ENCODE results near the gene NFKBIZ.

The NFKBIZ gene, protein sequence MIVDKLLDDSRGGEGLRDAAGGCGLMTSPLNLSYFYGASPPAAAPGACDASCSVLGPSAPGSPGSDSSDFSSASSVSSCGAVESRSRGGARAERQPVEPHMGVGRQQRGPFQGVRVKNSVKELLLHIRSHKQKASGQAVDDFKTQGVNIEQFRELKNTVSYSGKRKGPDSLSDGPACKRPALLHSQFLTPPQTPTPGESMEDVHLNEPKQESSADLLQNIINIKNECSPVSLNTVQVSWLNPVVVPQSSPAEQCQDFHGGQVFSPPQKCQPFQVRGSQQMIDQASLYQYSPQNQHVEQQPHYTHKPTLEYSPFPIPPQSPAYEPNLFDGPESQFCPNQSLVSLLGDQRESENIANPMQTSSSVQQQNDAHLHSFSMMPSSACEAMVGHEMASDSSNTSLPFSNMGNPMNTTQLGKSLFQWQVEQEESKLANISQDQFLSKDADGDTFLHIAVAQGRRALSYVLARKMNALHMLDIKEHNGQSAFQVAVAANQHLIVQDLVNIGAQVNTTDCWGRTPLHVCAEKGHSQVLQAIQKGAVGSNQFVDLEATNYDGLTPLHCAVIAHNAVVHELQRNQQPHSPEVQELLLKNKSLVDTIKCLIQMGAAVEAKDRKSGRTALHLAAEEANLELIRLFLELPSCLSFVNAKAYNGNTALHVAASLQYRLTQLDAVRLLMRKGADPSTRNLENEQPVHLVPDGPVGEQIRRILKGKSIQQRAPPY

DNA sequence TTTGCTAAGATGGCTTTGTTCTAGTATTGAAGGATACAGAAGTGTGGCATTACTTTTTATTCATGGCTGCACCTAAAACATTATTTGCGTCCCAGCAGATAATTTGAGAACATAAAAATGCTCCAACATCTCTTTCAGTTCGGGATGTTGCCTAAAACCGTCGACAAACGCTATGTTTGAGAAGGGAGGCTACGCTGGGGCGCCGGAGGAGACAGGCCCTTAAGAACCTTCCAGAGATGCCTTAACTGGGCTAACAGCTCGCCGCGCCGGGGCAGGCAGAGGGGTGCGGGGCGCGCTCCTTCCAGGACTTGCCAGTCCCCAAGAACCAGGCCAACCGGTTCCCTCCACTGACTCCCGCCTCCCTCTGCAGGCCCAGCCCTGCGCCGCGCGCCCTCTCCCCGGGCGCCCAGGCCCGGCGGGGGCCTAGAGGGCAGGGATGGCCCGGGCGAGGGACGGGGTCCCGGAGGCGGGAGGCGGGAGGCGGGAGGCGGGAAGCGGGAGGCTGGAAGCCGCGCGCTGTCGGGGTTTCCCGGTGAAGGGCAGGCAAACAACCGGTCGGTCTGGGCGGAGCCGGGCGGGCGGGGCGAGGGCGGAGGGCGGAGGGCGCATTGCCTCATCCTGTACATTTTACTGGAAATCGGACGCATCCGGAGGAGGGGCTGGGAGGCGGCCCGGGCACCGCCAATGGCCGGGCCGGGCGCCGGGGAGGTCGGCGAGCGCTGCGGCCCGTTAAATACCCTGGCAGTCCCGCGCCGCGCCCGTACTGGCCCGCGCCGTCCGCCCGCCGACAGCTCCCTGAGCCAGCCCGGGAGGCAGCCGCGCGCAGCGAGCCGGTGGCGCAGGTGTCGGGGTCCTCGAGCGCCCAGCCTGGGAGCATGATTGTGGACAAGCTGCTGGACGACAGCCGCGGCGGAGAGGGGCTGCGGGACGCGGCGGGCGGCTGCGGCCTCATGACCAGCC is at the start of gene NFKBIZ:
NFKBIZ (plus strand) TSS at position 761 of the 960 bp plus-strand sequence; CDS start at position 876, 115 bp downstream.
- peak; percentile 90 for DNase-seq (ENCODE audit: low read depth)

DNA sequence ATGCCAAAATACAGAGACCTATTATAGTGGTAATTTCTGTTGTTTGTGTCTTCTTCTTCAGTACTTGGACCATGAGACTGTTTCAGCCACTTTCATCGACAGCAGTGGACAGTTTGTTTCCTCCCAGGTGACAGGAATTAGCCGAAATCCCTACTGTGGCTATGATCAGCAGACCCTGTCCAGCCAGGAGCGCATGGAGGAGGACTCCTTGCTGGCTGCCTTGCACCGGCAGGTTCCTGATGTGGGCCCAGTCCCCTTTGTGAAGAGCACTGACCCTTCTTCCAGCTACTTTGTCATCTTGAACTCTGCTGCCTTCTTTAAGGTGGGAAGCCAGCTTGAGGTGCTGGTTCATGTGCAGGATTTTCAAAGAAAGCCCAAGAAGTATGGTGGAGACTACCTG is 48.1 kb upstream of the NFKBIZ start:
- DNase-seq (ENCODE audit: low read depth): no peak

DNA sequence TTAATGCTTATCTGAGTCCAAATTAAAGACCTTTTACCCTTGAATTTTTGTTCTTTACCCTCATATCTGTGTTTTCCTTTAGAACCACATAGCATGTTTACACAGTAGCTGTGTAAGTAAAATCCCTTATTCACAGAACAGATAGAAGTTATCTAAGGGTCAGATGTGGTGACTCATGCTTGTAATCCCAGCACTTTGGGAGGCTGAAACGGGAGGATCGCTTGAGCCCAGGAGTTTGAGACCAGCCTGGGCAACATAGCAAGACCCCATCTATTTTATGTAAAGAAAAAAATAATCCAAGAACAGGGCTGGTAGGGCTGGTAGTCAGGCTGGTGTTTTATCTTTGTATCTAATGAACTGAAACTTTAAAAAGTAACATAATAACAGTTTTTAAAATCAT is 47.1 kb upstream of the NFKBIZ start:
- DNase-seq (ENCODE audit: low read depth): no peak

DNA sequence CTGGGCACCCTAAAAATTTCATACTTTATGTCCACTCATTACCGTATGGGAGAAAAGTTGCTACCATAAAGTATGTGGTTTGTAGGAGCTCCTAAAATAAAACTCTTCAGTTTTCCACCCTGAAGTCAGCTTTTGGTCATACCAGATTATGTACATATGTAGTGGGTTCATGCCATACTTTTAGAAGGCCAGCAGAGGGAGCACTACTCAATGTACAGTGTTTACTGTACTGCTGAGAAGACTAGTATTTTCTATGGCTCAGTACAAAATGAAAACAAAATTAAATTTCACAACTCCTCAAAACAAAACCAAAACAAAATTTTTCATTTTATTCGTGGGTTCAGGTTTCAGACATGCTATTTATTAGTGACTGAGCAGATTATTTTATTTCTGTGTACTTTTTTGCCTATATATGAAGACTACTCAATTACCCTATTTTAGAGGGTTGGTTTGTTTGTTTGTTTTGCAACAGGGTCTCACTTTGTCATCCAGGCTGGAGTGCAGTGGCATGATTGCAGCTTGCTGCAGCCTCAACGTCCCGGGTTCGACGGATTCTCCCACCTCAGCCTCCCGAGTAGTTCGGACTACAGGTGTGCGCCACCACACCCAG is 46.0 kb upstream of the NFKBIZ start:
- peak; percentile 69 for DNase-seq (ENCODE audit: low read depth)

DNA sequence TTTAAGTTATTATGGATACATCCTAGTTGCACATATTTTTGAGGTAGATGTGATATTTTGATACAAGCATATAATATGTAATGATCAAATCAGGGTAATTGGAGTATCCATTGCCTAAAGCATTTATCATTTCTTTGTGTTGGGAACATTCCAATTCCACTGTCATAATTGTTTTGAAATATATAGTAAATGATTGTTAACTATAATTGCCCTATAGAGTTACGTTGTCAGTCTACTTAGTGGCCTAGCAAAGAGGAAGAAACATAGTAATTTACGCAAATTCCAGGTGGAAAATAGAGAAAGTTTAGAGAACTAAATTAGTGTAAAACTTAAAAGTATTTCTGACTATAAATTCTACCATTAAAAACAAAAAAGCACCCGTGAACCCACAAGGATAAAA is 45.4 kb upstream of the NFKBIZ start:
- DNase-seq (ENCODE audit: low read depth): no peak

DNA sequence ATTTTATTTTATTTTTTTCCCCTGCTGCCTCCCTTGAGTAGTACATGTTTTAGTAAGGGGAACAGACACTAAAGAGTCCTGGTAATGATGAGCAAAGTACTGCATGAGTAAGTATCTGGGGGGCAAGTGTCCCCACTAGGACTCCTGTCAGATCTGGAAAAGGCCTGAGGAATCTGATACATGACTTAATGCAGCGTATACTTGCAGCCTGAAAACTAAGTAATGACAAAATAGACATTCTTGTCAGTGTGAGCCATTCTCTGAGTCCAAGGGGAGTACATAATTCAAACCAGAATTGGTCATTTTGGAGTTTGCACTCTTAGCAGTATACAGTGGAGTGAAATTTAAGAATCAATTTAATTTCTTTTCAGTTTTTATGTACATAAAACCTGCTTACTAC is 42.8 kb upstream of the NFKBIZ start:
- DNase-seq (ENCODE audit: low read depth): no peak

DNA sequence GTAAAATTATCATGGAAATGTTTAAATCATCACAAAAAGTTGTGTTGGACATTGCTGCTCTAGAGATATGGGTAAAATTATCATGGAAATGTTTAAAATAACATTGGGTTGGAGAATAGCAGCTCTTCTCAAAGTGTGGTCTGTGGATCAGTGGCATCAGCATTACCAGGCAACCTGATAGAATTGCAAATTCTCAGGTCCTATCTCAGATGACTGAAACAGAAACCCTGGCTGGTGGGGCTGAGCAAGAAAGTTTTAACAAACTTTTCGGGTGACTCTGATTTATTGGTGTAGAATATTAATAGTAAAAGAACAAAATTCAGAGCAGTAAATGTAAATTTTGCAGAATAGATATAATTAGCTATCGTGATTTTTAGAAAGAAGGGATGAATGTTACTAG is 41.4 kb upstream of the NFKBIZ start:
- DNase-seq (ENCODE audit: low read depth): no peak

DNA sequence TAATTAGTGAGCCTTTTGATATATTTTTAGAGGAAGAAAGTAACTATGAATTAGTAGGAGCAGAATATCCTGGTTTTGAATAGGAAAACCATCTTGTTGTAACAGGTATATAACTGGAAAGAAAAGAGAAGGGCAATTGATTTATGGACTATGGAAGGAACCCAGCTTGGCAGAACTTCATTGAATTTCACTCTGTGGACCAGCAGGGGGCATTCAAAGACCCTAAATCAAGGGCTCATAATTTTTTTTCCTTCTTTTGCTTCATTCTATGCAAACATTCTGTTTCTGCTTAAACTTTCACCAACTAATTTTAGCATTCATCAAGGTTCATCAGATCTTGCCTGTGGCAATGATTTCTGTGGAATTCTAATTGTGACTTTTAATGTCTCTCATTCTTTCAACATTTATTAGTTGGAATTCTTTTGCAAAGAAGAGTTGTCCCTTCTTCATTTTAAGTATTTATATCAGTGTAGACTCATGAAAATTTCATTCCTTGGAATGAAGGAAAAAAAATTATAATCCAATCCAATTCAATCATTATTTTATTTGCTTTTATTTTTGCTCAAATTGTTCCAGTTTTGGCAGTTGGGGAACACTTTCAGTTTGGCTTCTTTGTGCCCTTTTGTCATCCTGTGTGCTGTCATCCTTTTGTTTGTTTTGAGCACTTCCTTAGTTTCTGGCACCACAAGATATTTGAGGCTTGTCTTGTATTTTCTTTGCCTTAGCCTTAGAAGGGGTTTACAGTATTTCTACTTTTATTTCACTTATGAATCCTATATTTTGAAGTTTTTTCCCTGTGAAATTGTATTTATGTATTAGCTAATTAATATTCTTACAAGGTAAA is 39.9 kb upstream of the NFKBIZ start:
- DNase-seq (ENCODE audit: low read depth): peak; percentile 32

DNA sequence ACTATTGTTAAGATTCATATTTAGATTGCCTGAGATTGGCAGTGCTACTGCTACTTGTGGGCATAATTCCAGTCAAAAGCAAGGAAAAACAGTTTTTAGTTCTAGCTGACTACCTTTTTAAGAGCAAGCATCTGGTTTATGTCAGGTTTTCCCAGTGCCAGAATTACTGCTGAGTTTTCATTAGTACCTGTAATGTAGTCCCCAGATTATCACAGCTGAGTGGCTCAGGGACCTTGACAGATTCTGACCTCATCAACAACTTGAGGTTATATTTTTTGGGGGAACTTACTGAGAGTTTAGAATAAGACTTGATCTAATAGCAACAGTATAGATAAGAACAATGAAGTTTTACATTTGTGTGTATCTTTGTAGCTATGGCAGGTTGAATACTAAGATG is 39.3 kb upstream of the NFKBIZ start:
- no peak for DNase-seq (ENCODE audit: low read depth)

DNA sequence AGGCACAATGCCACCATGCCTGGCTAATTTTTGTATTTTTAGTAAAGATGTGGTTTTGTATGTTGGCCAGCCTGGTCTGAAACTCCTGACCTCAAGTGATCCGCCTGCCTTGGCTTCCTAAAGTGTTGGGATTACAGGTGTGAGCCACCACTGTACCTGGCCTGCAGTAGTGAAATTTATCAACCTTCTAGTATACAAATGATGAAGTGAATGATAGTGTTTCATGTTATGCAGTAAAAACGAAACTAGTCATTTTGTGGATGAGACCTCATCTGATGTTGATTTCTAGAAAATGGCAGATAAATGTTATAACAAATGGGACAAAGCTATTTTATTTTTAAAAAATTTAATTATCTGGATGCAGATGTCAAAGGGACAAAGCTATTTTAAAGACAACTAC is 37.4 kb upstream of the NFKBIZ start:
- no peak for DNase-seq (ENCODE audit: low read depth)

DNA sequence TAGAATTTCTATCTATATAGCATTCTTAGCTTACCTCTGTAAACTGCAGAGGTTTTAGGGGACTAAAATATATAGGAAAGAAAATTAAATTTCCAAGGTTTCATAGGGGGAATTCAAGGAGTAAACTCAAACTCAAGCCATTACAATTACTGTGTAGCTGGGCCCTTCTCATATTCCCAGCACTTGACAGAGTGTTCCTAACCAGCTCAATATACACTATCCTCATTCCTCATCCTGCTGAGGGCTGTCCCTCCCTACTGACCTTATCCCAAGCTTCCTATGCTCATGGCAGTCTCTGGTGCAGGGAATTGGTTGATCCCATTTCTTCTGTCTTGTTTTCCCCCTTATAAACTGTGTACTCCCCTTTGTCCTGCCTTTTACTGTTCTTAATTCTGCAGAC is 36.4 kb upstream of the NFKBIZ start:
- DNase-seq (ENCODE audit: low read depth): no peak

DNA sequence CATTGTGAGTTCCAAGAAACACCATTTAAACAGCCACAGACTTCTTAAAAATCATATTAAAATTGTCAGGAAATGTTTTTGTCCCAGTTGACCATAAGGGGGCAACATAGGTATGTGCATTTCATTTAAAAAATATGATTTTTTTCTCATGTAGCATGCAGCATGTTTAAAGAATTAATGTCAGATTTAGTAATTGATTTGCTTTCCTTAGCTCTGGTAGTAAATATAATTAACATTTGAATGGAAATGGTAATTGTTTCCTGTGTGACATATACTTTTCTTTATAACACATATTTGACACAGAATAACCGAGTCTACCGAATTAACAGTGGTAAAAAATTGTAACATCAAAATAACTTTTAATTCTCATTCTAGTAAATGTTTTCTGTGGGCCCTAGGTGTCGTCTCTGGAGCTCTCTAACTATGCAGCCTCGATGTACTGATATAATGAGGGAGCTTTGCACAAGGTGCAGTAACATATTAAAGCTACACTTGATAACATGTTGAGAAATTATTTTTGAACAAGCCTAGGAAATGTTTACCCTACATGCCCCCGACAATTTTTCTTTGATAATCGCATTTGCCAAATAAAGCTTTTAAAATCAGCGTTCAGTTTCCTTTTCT is 35.4 kb upstream of the NFKBIZ start:
- no peak for DNase-seq (ENCODE audit: low read depth)

DNA sequence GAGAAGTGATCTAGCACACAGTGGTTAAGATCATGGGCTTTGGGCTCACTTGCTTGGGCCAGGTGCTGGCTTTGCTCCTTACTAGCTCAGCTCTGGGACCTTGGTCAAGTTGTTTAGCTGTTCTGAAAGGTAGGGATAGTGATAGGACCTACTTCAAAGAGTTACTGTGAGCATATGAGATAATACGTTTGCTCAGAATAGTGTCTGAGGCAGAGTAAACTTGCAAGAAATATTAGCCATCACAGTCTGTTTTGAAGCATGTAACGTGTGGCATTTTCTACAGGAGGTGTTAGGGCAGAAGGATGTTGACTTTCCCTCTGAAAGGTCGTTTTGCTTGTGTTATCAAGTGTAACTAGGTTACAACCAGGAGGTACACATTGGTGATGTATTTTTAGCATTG is 34.5 kb upstream of the NFKBIZ start:
- no peak for DNase-seq (ENCODE audit: low read depth)

DNA sequence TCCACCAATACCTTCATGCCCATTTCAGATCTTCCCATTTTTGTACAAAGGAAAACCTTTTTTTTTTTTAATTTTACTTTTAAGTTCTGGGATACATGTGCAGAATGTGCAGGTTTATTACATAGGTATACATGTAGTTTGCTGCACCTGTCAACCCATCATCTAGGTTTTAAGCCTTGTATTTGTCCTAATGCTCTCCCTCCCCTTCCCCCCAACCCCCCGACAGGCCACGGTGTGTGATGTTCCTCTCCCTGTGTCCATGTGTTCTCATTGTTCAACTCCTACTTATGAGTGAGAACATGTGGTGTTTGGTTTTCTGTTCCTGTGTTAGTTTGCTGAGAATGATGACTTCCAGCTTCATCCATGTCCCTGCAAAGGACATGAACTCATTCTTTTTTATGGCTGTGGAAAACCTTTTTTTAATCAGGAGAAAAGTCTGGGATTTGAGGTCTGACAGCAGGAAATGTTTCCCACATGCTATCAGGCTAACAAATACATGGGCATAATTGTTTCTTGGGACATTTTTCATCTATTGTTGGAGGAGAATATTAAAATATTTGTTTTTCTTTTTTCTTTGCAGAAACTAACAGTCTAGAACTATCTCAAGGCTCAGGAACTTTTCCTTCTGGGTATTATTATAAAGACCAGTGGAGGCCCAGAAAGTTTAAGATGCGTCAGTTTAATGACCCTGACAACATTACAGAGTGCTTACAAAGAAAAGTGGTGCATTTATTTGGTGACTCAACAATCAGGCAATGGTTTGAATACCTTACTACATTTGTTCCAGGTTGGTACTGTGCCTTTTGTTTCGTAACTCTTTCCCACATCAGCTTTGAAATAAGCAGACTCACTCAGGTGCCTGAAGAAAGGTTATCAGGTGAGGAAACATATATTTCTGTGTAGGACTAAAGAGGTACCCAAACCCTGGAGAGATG is 32.8 kb upstream of the NFKBIZ start:
- DNase-seq (ENCODE audit: low read depth): no peak

DNA sequence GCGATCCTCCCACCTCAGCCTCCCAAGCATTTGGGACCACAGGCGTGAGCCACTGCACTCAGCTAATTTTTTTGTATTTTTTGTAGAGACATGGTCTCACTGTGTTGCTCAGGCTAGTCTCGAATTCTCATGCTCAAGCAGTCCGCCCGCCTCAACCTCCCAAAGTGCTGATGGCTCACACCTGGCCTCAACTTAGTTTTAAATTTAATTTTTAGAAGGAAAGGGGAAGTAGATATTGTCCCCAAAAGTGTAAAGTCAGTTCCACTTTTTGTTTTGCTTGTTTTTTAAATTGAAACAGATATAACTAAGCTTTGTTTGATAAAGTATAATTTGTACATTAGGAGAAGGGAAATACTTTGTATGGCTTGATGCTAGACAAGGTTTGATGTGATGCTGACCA is 31.3 kb upstream of the NFKBIZ start:
- DNase-seq (ENCODE audit: low read depth): no peak

DNA sequence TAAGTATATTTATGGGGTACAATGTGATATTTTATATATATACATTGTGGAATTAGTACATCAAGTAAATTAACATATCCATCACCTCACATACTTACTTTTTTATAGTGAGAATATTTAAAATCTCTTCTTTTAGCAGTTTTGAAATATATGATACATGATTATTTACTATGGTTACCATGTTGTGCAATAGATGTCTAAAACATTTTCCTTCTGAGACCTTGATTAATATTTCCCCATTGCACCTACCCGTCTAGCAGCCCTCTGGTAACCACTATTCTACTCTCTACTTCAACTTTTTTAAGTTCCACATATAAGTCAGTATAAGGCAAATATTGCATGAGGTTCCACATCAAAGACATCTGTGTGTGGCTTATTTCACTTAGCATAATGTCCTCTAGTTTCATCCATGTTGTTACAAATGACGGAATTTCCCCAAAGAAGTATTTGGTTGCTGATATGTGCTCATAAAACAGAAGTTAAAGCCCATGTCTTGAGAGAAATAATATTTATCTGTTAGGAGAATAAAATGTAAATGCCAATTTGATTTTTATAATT is 29.6 kb upstream of the NFKBIZ start:
- no peak for DNase-seq (ENCODE audit: low read depth)

DNA sequence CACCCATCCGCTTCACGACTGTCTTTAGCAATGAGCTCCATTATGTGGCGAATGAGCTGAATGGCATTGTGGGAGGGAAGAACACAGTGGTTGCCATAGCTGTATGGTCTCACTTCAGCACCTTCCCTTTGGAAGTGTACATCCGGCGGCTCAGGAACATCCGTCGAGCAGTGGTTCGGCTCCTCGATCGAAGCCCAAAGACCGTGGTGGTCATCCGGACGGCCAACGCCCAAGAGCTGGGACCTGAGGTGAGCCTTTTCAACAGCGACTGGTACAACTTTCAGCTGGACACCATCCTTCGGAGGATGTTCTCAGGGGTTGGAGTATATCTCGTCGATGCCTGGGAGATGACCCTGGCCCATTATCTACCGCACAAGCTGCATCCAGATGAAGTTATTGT is 27.8 kb upstream of the NFKBIZ start:
- DNase-seq (ENCODE audit: low read depth): no peak

DNA sequence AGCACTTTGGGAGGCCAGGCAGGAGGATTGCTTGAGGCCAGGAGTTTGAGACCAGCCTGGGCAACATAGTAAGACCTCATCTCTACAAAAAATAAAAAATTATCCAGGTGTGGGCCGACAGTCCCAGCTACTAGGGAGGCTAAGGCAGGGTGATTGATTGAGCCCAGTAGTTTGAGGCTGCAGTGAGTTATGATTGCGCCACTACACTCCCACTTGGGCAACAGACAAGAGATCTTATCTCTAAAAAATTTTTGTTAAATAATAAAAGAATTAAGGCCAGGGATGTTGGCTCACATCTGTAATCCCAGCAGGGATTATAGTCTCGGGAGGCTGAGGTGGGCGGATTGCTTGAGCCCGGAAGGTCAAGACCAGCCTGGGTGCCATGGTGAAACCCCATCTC is 25.8 kb upstream of the NFKBIZ start:
- DNase-seq (ENCODE audit: low read depth): no peak

DNA sequence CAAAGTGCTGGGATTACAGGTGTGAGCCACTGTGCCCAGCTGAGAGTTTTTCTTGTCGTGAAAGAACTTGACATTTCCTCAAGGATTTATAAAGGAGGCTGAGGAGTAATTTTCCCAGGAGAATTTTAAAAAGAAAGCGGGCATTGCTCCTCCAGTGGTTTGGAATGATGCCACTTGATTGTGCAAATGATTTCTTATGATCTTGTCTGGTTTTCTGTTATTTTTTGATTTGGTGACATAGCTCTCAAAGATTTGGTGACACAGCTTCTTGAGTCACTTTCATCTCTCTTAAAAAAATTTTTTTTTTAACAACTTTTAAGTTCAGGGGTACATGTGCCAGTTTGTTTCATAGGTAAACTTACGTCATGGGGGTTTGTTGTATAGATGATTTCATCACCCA is 24.6 kb upstream of the NFKBIZ start:
- no peak for DNase-seq (ENCODE audit: low read depth)
